ENCODE measurements around the gene MYOCD.

MYOCD gene

DNA sequence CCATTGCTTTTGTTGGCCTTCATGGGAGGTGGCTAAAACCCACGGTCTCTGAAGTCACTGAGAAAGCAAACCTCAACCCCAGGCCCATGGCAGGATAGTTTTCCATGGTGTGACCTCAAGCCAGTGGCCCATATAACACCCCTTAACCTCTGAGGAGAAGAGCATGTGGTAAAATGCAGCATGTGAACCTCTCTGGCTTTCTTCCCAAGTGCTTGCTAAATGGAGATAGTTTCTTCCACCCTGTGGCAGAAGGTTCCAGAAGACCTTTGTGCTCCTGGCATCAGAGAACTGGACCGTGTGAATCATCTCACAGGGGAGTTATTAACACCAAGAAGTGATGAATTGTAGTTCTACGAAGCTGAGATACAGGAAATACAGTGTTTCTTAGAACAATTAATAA lies 47.3 kb downstream of the MYOCD start:
- DNase-seq (ENCODE audit: low spot score), result no peak

GRCh38 chr17:12719948-12720347 lies 54.3 kb downstream of the MYOCD start:
- DNase-seq (ENCODE audit: low spot score), result no peak

DNA sequence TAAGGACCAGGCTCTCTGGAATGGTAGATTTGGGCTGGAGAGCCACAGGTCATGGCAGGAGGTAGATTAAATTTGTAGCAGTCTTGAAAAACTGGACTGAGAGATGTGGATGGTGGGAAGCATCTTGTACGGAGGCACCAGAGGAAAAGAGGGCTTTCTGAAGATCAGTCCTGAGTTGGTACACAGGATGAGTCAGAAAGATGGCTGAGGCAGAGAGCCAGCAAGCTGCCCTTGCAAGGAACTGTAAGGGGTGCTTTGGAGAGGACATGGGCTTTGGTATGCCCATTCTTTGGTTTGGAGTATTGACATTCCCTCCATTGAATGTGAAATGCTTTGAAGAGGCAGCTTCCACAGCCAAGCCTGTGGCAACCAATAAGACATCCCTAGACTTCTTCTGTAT lies 55.9 kb downstream of the MYOCD start:
- no peak for DNase-seq (ENCODE audit: low spot score)

DNA sequence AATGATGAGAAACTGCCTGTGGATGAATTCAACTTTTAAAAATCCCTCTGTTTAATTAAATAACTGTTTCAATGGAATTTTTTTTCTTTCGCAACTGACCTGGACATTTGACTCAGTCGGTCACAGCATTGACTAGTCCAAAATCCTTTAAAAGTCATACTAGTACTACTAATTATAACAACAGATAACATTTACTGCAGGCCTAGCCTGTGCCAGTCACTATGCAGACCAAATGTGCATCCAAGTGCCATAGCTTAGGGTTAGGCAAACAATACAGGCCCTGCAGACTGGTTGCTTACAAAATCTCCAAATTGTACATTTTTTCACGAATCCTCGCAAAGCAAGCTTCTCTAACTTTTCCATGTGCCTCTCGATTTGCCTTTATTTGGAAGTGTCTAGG lies 56.6 kb downstream of the MYOCD start:
- no peak for DNase-seq (ENCODE audit: low spot score)

DNA sequence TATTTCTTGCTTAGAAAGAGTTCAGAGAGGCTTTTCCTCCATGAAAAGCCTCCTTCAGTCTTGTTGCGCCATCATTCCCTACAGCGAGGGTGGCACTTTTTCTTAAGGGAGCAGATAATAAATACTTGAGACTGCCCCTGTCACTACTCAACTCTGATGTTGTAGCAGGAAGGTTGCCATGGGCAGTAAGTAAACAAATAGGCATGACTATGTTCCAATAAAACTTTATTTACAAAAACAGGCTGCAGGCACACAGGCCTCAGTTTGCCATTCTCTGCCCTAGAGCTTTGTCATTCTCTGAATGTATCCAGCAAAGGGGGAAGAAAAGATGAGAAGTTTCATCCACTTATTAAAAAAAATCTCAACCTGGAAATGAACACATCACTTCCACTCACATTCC lies 60.4 kb downstream of the MYOCD start:
- DNase-seq (ENCODE audit: low spot score), result no peak

DNA sequence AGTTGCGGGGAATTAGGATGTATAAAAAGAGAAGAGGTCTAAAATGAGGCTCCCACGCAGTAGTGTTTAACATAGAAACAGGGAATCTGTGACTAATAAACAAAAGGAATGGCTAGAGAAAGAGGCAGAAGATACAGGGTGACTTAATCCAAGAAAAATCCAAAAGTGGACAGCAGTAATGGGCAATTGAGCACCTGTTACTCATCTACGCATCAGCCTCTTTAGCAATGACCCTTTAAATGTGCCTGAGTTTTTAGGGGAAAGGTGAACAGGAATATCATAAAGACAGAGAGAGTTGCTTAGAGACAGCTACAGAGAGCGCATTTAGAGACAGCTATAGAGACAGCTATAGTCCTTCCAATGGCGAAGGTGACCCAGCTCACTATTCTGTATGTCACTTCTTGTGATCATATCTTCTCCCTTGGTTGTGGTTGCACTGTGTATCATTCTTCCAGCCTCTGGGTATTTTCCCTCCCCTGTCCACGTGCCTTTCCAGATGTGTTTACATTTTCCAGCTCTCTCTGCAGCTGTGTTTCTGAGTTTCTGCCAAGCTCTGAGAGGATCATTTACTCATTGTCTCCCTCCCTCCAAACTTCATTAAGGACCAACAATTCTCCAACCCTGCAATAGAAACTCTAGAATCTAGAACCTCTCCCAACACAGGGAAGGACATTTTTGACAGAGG lies 61.5 kb downstream of the MYOCD start:
- no peak for DNase-seq (ENCODE audit: low spot score)

GRCh38 chr17:12727881-12728280 lies 62.2 kb downstream of the MYOCD start:
- DNase-seq (ENCODE audit: low spot score), result no peak

GRCh38 chr17:12729086-12729485 lies 63.4 kb downstream of the MYOCD start:
- no peak for DNase-seq (ENCODE audit: low spot score)

DNA sequence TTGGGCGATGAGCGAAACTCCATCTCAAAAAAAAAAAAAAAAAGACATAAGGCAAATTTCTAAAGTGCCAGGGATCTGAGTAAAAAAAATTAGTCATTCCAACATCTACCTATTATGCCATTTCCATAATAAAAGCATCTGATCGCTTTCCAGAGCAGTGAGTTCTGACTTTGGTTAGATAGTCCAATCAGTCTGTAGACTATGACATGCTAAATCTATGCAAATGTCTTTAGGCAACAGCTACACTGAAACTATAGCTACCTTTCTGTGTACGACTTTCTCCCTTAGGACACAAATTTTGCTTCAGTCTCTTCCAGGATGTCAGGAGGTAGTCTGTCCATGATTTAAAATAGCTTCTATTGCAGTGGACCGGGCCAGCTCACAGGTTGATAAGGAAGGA lies 64.7 kb downstream of the MYOCD start:
- DNase-seq (ENCODE audit: low spot score), result no peak

DNA sequence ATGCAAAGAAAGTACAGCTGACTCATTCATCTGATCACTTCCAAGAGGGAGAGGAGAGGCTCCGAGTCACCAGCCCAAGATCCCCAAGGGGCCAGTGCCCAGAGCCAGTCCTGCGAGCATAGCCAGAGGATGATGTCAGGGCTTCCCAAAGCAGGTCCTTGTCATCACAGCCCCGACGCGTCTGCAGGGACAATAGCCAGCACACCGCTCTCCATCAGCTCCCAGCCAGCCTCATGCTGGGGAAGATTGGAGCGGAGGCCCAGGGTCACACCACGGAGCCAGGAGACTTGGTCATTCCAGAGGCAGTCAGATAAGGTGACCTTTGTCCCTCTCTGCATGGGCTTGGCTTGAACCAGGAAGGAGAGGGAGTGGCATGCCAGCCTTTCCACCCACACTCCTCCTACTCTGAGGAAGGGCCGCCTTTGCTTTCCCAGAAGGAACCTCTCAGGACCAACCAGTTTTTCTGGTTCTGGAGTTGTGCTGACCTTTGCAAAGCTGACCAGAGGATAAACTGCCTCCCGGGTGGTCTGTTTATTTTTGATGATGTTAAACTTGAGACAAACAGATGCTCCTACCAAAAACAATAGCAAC lies 65.3 kb downstream of the MYOCD start:
- DNase-seq (ENCODE audit: low spot score), result peak; percentile 15

DNA sequence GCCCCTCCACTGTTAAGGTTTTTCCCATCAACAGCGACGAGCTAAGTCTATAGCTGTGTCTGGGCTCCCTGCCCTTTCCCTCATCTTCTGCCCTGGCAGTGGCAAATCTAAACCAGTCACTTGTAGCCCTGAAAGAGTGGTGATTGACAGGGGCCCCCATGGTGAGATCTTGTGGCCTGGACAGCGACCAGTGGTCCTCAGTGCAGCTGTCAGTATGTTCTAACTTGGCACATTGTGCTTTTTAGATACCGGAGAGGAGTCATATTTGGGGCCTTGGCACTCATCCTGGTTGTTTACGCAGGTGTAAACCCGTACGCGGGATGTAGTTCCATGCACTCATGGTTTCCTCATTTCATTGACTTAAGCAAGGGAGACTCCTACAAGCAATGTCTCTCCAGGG lies 66.1 kb downstream of the MYOCD start:
- no peak for DNase-seq (ENCODE audit: low spot score)

DNA sequence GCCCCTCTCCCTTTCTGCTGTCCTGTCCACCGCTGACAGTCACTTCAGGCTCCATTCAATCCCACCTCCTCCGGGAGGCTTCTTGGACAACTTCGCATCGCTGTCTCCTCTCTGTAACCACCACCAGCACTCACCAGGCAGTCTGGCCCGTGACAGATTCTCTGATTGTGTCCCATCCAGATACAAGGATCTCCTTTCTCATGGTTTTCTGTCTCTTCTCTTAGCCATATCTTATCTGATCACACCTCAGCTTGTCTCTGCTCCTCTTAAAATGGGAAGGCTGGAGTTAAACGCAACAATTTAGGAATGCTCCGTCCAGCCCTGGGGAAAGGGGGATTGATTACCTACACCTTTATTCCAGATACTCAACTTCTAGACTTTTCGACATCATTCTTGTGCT lies 66.7 kb downstream of the MYOCD start:
- no peak for DNase-seq (ENCODE audit: low spot score)

DNA sequence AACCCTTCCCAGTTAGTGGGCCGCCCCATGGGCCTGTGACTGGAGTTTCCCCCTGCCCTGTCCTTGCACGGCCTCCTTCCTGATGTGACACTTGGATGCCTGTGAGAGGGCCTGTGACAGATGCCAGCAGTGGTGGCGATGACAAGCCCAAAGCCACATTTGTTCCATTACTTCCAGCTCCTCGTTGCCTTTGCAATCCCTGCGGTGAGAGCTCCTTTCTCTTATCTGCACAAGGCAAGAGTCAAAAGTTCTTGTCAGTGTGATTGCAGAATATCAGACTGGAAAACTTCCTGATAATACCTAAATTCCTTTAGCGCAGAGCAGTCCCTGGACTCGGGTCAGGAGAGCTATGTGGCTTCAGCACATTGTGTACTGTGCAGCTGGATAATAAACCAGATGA lies 69.2 kb downstream of the MYOCD start:
- no peak for DNase-seq (ENCODE audit: low spot score)

- no peak for DNase-seq (ENCODE audit: low spot score)
These were observed 69.8 kb downstream of the MYOCD start for GRCh38 chr17:12735517-12735916.

DNA sequence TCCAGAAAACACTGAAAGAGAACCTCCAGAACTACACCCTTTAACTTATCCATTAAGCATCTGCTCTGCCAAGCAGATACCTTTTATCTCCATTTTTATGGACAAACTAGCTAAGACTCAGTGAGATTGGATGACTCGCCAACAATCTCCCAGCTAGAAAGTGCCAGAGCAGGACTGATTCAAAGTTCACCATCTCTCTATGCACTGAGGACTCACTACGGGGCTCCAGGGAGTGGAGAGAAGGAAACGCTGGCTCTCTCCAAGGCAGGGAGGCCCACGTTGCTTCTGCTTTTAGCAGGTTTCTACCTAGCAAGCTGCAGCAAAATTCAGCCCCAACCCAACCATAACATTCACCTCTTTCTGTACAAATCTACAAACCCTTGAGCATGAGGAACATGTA lies 70.8 kb downstream of the MYOCD start:
- DNase-seq (ENCODE audit: low spot score), result no peak

DNA sequence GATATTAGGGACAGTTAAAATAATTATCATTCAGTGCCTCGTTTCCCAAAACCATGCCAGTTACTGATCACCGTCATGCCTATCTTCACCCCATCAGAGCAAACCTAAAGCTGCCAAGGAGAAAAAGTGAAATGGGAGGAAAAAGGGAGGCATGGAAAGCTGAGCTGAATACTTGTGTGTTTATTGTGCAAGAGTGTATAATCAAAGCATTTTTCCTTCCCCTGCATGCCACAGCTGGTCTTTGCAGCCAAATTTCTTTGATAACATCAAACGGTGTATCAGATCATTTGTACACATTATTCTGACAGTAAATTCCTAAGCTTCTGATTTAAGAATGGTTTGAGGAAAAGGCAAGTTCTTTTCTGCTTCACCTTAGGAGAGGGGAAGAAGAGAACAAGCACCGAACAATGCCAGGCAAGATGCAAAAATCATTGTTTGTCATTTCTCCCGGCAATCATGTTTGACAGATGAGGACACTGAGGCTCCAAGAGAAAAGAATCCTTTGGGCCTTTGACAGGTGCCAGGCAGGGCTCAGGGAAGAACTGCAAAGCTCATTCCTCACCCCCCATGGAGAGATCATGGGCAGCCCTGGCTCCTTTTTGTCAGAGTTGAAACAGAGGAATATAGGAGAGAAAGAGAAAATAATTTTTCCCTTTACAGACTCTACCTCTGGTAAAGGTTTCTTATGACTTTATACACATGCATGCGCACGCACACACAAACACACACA lies 72.2 kb downstream of the MYOCD start:
- no peak for DNase-seq (ENCODE audit: low spot score)

- no peak for DNase-seq (ENCODE audit: low spot score)
These were observed 72.9 kb downstream of the MYOCD start for GRCh38 chr17:12738624-12739023.

DNA sequence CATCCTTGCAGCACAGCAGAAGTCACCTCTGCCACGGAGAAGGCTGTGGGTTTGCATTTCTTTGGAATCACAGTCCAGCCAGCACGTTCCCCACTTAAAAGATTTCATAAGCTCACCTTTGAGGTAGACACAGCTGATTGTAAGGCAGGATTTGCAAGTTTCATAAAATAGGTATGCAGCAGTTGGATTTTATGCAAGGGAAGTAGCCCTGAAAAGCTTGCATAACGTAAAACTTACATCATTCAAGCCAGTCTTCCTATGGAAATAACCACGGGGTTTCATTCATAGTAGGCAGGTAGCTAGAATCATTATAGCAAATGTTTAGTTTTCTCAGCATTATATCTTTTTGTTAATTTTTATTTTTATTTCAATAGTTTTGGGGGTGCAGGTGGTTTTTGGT lies 73.8 kb downstream of the MYOCD start:
- DNase-seq (ENCODE audit: low spot score), result no peak

DNA sequence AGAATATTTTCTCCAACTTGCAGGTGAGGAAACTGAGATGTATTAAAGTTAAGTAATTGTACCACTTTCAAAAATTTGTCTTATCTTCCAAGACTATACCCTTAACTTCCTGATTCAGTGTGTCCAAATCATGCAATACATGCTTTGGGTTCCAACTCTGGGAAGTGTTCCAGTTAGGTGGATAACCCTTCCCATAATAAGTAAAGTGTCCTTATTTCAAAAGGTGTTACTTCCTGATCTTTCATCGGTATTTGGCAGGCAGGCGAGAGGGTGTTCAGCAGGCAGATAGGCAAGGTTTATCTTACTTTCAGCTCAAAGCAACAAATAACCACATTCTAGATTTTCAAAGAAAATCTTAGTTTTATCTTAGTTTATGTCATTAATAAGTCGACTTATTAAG lies 77.4 kb downstream of the MYOCD start:
- DNase-seq (ENCODE audit: low spot score), result no peak

GRCh38 chr17:12744298-12744697 lies 78.6 kb downstream of the MYOCD start:
- no peak for DNase-seq (ENCODE audit: low spot score)

DNA sequence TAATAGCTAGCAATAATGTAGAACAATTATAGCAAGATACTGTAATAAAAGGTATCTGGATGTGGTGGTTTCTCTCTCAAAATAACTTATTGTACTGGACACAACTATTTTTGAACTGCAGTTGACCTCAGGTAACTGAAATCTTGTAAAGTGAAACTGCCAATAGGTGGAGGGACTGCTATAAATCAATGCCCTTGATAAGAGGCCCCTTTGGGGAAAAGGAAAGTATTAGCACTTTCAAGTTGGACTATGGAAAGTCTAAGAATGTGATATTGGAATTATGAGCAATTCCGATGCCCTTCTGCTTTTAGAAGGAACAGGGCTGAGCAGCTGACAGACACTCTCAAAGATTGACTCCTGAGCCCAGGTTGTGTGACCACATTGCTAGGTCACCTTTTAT lies 79.1 kb downstream of the MYOCD start:
- DNase-seq (ENCODE audit: low spot score), result no peak

DNA sequence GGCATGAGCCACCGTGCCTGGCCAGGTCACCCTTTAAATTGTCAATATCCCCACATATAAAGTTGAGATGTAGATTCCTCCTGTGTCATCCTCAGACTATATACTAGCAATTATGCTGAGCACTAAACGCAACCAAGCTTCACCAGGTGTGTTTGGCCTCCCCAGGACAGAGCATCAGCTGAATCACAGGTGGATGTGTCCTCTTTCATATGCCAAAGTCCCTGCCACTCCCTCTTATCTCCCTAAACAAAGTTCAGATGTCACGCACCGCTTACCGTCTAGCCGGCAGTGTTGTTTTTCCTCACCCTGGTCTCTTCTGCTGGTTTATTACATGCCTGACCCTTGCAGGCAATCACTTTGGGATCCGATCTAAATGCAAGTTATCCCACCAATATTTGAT lies 79.8 kb downstream of the MYOCD start:
- DNase-seq (ENCODE audit: low spot score), result no peak

GRCh38 chr17:12756786-12757185 lies 91.1 kb downstream of the MYOCD start:
- DNase-seq (ENCODE audit: low spot score), result no peak

DNA sequence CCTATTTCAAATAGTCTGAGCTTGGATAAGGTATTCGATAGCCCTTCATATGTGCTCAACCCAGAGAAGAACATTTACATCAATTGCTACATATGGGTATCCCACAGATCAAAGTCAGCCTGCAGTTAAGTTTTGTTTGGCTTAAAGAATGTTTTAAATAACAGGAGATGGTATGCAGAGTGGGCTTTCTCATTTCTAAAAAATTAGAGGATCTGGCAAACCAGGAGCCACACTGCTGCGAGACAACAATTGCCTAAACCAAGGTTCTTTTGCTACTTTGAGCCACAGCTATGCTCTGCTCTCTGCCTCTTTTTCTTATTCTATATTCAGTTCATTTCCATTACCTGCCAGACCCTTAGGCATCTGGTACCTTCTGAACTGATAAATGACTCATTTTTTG lies 93.4 kb downstream of the MYOCD start:
- DNase-seq (ENCODE audit: low spot score), result no peak
